ENCODE results near the gene TENM3.
A peak's percentile ranks its signal among the peaks of the same experiment; 100 is the strongest.

TENM3 gene

GRCh38 chr4:182699201-182699600 is 456.0 kb downstream of the TENM3 start:
- Mint-ChIP-seq H3K9me3 (no peaks in the 10 kb centered on the region), H3K27ac (no peak overlapping the region), H3K27me3 (ENCODE audit: low read depth) (no peaks in the 10 kb centered on the region), H3K4me3 (no peak overlapping the region), H3K4me1 (peaks cover 16% of the 10 kb centered on the region), H3K36me3 (ENCODE audit: low read depth) (peaks cover 41% of the 10 kb centered on the region)
- no peak for TF ChIP-seq CTCF (IDR thresholded peaks at IDR 0.05; ENCODE audit: unreplicated experiment in 3 of 3)

GRCh38 chr4:182699795-182700194 is 456.6 kb downstream of the TENM3 start:
- no peaks in the 10 kb centered on the region for H3K9me3 Mint-ChIP-seq
- H3K4me3 Mint-ChIP-seq: no peak overlapping the region
- no peak for TF ChIP-seq CTCF (IDR thresholded peaks at IDR 0.05; ENCODE audit: unreplicated experiment in 3 of 3)
- H3K27ac Mint-ChIP-seq: no peak overlapping the region
- H3K36me3 Mint-ChIP-seq (ENCODE audit: low read depth): peaks cover 35% of the 10 kb centered on the region
- no peaks in the 10 kb centered on the region for H3K27me3 Mint-ChIP-seq (ENCODE audit: low read depth)
- H3K4me1 Mint-ChIP-seq: peaks cover 16% of the 10 kb centered on the region

- Mint-ChIP-seq H3K4me3 (no peak overlapping the region), H3K9me3 (no peaks in the 10 kb centered on the region), H3K36me3 (ENCODE audit: low read depth) (peaks cover 34% of the 10 kb centered on the region), H3K4me1 (peaks cover 16% of the 10 kb centered on the region), H3K27ac (peak overlapping the region in 1 of 3 experiments; percentile 4), H3K27me3 (ENCODE audit: low read depth) (no peaks in the 10 kb centered on the region)
- no peak for TF ChIP-seq CTCF (IDR thresholded peaks at IDR 0.05; ENCODE audit: unreplicated experiment in 3 of 3)
Observed at GRCh38 chr4:182700362-182701160, 457.4 kb downstream of the TENM3 start.

GRCh38 chr4:182704077-182704476 is 460.9 kb downstream of the TENM3 start:
- H3K4me1 Mint-ChIP-seq: peaks cover 13% of the 10 kb centered on the region

GRCh38 chr4:182704948-182705347 is 461.7 kb downstream of the TENM3 start:
- Mint-ChIP-seq H3K27me3 (ENCODE audit: low read depth) (peaks cover 3% of the 10 kb centered on the region), H3K27ac (no peak overlapping the region), H3K9me3 (no peaks in the 10 kb centered on the region), H3K4me1 (peaks cover 9% of the 10 kb centered on the region), H3K4me3 (no peak overlapping the region), H3K36me3 (ENCODE audit: low read depth) (peaks cover 35% of the 10 kb centered on the region)
- no peak for TF ChIP-seq CTCF (IDR thresholded peaks at IDR 0.05; ENCODE audit: unreplicated experiment in 3 of 3)

More at GRCh38 chr4:182704077-182704476, 460.9 kb downstream of the TENM3 start:
- no peak for TF ChIP-seq CTCF (IDR thresholded peaks at IDR 0.05; ENCODE audit: unreplicated experiment in 3 of 3)
- Mint-ChIP-seq H3K9me3 (no peaks in the 10 kb centered on the region), H3K27me3 (ENCODE audit: low read depth) (peaks cover 3% of the 10 kb centered on the region), H3K4me3 (no peak overlapping the region), H3K27ac (no peak overlapping the region), H3K36me3 (ENCODE audit: low read depth) (peaks cover 35% of the 10 kb centered on the region)

- Mint-ChIP-seq H3K36me3 (ENCODE audit: low read depth) (peaks cover 35% of the 10 kb centered on the region), H3K4me1 (peaks cover 5% of the 10 kb centered on the region), H3K4me3 (no peak overlapping the region), H3K9me3 (no peaks in the 10 kb centered on the region), H3K27me3 (ENCODE audit: low read depth) (peaks cover 3% of the 10 kb centered on the region), H3K27ac (no peak overlapping the region)
- TF ChIP-seq CTCF (IDR thresholded peaks at IDR 0.05; ENCODE audit: unreplicated experiment in 3 of 3): no peak
Observed at GRCh38 chr4:182705389-182705788, 462.2 kb downstream of the TENM3 start.

Measured in nephron (organoid).